ENCODE results near the gene ADA.

ADA gene

DNA sequence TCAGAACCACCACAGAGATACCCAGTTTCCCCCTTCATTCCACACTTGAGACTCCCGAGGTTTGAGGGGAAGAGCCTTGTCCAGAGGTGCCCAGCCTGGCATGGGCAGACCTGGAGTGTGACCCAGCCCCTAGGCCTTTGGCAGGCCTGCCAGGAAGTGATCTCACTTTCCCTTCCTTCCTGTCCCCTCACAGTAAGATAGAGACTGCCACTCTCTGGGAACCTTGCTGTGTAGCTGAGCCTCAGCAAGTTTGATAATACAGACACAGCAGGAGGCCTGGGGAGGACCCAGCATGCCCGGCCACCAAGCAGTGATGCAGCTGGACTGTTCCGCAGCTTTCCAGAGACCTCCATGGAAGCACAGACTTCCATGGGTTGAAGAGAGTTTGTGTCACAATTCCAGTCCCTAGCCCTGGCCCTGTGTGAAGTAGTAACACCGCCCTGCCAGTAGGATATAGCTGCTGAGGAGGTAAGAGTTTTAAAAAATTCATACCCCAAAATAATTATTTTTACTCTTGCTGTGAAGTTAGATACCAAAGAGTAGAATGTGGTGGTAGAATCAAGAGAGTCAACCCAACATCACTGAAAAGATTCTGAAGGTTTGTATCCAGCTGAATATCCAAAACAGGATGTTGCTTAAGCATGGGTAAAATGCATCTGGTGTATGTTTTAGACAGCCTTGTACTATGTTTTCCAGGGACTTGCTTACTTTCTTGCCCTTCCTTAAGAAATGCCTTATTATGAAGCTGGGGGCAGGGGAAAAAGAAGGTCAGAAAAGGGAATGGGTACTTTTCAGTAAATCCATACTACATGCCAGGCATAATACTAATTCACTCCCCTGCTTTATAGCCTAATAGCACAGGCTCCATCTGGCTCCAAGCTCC is 52.8 kb downstream of the ADA start:
- peak overlapping the region; percentile 62 for H3K4me2 ChIP-seq (ENCODE audit: insufficient read depth, low read length)
- H3K36me3 ChIP-seq (ENCODE audit: insufficient read depth, low read length) = no peaks in the 10 kb centered on the region
- H3K27ac ChIP-seq (ENCODE audit: low read length) = peak overlapping the region; percentile 64
- no peaks in the 10 kb centered on the region for H3K27me3 ChIP-seq (ENCODE audit: insufficient read depth, low read length, poor library complexity)
- peak overlapping the region; percentile 69 for H2AFZ ChIP-seq (ENCODE audit: low read depth, low read length)
- no peaks in the 10 kb centered on the region for H4K20me1 ChIP-seq (ENCODE audit: insufficient read depth, low read length)
- no peaks in the 10 kb centered on the region for H3K79me2 ChIP-seq (ENCODE audit: insufficient read depth, low read length)
- DNase-seq = peak; percentile 47
- H3K9ac ChIP-seq (ENCODE audit: low read depth, low read length) = peak overlapping the region; percentile 43
- H3K4me3 ChIP-seq (ENCODE audit: low read depth in 1 of 2, low read length in 2 of 2) = peak overlapping the region in 1 of 2 experiments; percentile 51; a peak in 2 of 4 replicates
- ATAC-seq (ENCODE audit: insufficient read depth, low read depth) = peak; percentile 88
- H3K9me3 ChIP-seq (ENCODE audit: insufficient read depth, low read length, severe bottlenecking) = no peaks in the 10 kb centered on the region
- TF ChIP-seq EZH2 (IDR thresholded peaks at IDR 0.05; ENCODE audit: borderline replicate concordance, low read depth, low read length, severe bottlenecking) = no peak
- TF ChIP-seq, protein P1, sequence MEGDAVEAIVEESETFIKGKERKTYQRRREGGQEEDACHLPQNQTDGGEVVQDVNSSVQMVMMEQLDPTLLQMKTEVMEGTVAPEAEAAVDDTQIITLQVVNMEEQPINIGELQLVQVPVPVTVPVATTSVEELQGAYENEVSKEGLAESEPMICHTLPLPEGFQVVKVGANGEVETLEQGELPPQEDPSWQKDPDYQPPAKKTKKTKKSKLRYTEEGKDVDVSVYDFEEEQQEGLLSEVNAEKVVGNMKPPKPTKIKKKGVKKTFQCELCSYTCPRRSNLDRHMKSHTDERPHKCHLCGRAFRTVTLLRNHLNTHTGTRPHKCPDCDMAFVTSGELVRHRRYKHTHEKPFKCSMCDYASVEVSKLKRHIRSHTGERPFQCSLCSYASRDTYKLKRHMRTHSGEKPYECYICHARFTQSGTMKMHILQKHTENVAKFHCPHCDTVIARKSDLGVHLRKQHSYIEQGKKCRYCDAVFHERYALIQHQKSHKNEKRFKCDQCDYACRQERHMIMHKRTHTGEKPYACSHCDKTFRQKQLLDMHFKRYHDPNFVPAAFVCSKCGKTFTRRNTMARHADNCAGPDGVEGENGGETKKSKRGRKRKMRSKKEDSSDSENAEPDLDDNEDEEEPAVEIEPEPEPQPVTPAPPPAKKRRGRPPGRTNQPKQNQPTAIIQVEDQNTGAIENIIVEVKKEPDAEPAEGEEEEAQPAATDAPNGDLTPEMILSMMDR (IDR thresholded peaks at IDR 0.05; ENCODE audit: borderline replicate concordance, extremely low read depth, low read length, poor library complexity, severe bottlenecking) = peak; percentile 48
- H3K4me1 ChIP-seq (ENCODE audit: insufficient read depth, low read length) = peaks cover 29% of the 10 kb centered on the region

DNA sequence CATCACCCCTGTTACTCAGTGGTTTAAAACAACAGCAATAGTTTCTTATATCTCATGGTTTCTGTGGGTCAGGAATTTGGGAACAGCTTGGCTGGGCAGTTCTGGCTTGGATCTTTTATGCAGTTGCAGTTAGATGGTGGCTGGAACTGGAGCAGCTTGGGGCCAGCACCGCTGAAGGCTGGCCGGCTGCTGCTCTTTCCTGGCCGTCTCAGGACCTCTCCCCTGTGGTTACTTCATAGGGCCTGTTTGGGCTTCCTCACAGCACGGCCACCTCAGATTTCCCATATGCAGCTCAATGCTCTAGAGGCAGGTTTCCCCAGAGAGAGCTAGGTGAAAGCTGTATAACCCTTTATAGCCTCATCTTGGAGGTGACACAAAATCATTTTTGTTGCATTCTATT is 53.6 kb downstream of the ADA start:
- DNase-seq (no peak), ATAC-seq (ENCODE audit: insufficient read depth, low read depth) (no peak)
- Histone ChIP-seq H3K36me3 (ENCODE audit: insufficient read depth, low read length) (no peaks in the 10 kb centered on the region), H3K4me3 (ENCODE audit: low read depth in 1 of 2, low read length in 2 of 2) (no peak overlapping the region), H3K9me3 (ENCODE audit: insufficient read depth, low read length, severe bottlenecking) (no peaks in the 10 kb centered on the region), H2AFZ (ENCODE audit: low read depth, low read length) (peak overlapping the region; percentile 69; the same call in 1 of the 2 replicates), H3K9ac (ENCODE audit: low read depth, low read length) (no peak overlapping the region), H4K20me1 (ENCODE audit: insufficient read depth, low read length) (no peaks in the 10 kb centered on the region), H3K4me2 (ENCODE audit: insufficient read depth, low read length) (no peak overlapping the region), H3K27ac (ENCODE audit: low read length) (peak overlapping the region; percentile 64), H3K4me1 (ENCODE audit: insufficient read depth, low read length) (peaks cover 29% of the 10 kb centered on the region), H3K79me2 (ENCODE audit: insufficient read depth, low read length) (no peaks in the 10 kb centered on the region), H3K27me3 (ENCODE audit: insufficient read depth, low read length, poor library complexity) (no peaks in the 10 kb centered on the region)
- no peak for TF ChIP-seq EZH2 (IDR thresholded peaks at IDR 0.05; ENCODE audit: borderline replicate concordance, low read depth, low read length, severe bottlenecking)
- TF ChIP-seq, protein P1 (IDR thresholded peaks at IDR 0.05; ENCODE audit: borderline replicate concordance, extremely low read depth, low read length, poor library complexity, severe bottlenecking) = no peak

DNA sequence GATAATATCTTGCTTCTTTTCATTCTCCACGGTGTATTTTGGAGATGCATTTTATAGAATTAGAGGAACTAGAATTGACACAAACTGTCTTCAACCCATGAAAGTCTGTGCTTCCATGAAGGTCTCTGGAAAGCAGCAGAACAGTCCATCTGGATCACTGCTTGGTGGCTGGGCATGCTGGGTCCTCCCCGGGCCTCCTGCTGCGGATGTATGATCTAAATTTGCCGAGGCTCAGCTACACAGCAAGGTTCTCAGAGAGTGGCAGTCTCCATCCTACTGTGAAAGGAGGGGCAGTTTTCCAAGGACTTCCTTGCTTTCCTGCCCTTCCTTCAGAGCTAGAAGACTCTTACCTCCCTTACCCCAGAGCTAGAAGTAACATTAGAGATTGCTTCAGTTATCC is 54.0 kb downstream of the ADA start:
- Histone ChIP-seq H4K20me1 (ENCODE audit: insufficient read depth, low read length) (no peaks in the 10 kb centered on the region), H3K9ac (ENCODE audit: low read depth, low read length) (no peak overlapping the region), H3K9me3 (ENCODE audit: insufficient read depth, low read length, severe bottlenecking) (no peaks in the 10 kb centered on the region), H3K4me1 (ENCODE audit: insufficient read depth, low read length) (peaks cover 29% of the 10 kb centered on the region), H3K27me3 (ENCODE audit: insufficient read depth, low read length, poor library complexity) (no peaks in the 10 kb centered on the region), H3K4me3 (ENCODE audit: low read depth in 1 of 2, low read length in 2 of 2) (no peak overlapping the region), H3K79me2 (ENCODE audit: insufficient read depth, low read length) (no peaks in the 10 kb centered on the region), H3K4me2 (ENCODE audit: insufficient read depth, low read length) (no peak overlapping the region), H3K27ac (ENCODE audit: low read length) (no peak overlapping the region), H3K36me3 (ENCODE audit: insufficient read depth, low read length) (no peaks in the 10 kb centered on the region), H2AFZ (ENCODE audit: low read depth, low read length) (no peak overlapping the region)
- TF ChIP-seq, protein P1 (IDR thresholded peaks at IDR 0.05; ENCODE audit: borderline replicate concordance, extremely low read depth, low read length, poor library complexity, severe bottlenecking) = no peak
- TF ChIP-seq EZH2 (IDR thresholded peaks at IDR 0.05; ENCODE audit: borderline replicate concordance, low read depth, low read length, severe bottlenecking) = no peak
- DNase-seq (no peak), ATAC-seq (ENCODE audit: insufficient read depth, low read depth) (no peak)
